CD4-positive, alpha-beta memory T cell (primary cell): ENCODE measurements around the gene HMGB3. TPM values are rescaled to one million over a fixed set of nuclear protein-coding genes. Genes with fewer than 3 reads are reported as not detected.
A peak's percentile ranks its signal among the peaks of the same experiment; 100 is the strongest.

Source experiments
- CTCF ChIA-PET: fragments of 350-600 bp; sonication (Branson Sonifier 250); formaldehyde crosslinking; loops from one replicate; lab custom pipeline; 2021; ENCODE audit warnings: inconsistent platforms; ENCODE audit not compliant: partially characterized antibody; lab: Charles Lee
- POLR2A ChIA-PET: fragments of 350-600 bp; sonication (Branson Sonifier 250); formaldehyde crosslinking; loops from one replicate; lab custom pipeline; 2021; ENCODE audit not compliant: partially characterized antibody; lab: Charles Lee
- DNase-seq, 5 donors: peaks; one replicate each; pipeline versions ENCODE4 v3.0.0 to v3.0.0-alpha.2; 2020 to 2022; ENCODE audit warnings: mixed read lengths in 1 of 5
- H3K27ac ChIP-seq: one replicate; pipeline ENCODE4 v1.7.0; 2013; ENCODE audit warnings: low read depth, low read length
- H3K27me3 ChIP-seq: 2 replicates; pipeline ENCODE4 v1.7.0; 2013; ENCODE audit warnings: mild to moderate bottlenecking, low read length, moderate library complexity; ENCODE audit not compliant: insufficient read depth
- H3K36me3 ChIP-seq: 2 replicates; pipeline ENCODE4 v1.7.0; 2013; ENCODE audit warnings: mild to moderate bottlenecking, low read length, moderate library complexity; ENCODE audit not compliant: insufficient read depth
- H3K4me1 ChIP-seq: 2 replicates; pipeline ENCODE4 v1.7.0; 2013; ENCODE audit warnings: mild to moderate bottlenecking, low read length, moderate library complexity; ENCODE audit not compliant: insufficient read depth
- H3K4me3 ChIP-seq, 2 donors: one replicate each; pipeline ENCODE4 v1.7.0; 2013; ENCODE audit warnings: low read length in 2 of 2, mild to moderate bottlenecking in 1 of 2
- H3K9me3 ChIP-seq, 2 donors: one replicate each; pipeline ENCODE4 v1.7.0; 2013; ENCODE audit warnings: low read length in 2 of 2, control low read depth in 1 of 2; ENCODE audit not compliant: control insufficient read depth in 1 of 2
- H3K27ac Mint-ChIP-seq, 7 donors: one replicate each; pipeline ENCODE4 v1.8.0; 2020 to 2021; ENCODE audit warnings: mixed read lengths in 7 of 7, mild to moderate bottlenecking in 6 of 7, inconsistent platforms in 3 of 7, moderate library complexity in 3 of 7
- H3K27me3 Mint-ChIP-seq, 2 donors: one replicate each; pipeline ENCODE4 v1.8.0; 2020 to 2021; ENCODE audit warnings: mixed read lengths in 2 of 2
- H3K36me3 Mint-ChIP-seq, 2 donors: one replicate each; pipeline ENCODE4 v1.8.0; 2020 to 2021; ENCODE audit warnings: mixed read lengths in 2 of 2, inconsistent platforms in 1 of 2, mild to moderate bottlenecking in 1 of 2
- H3K4me1 Mint-ChIP-seq, 4 donors: one replicate each; pipeline ENCODE4 v1.8.0; 2020 to 2021; ENCODE audit warnings: mixed read lengths in 4 of 4, mild to moderate bottlenecking in 1 of 4
- H3K4me3 Mint-ChIP-seq, 8 donors: one replicate each; pipeline ENCODE4 v1.8.0; 2020 to 2021; ENCODE audit warnings: mixed read lengths in 8 of 8, mild to moderate bottlenecking in 7 of 8, moderate library complexity in 6 of 8, inconsistent platforms in 3 of 8
- H3K9me3 Mint-ChIP-seq, 8 donors: one replicate each; pipeline ENCODE4 v1.8.0; 2020 to 2021; ENCODE audit warnings: mixed read lengths in 8 of 8, mild to moderate bottlenecking in 5 of 8, inconsistent platforms in 3 of 8, moderate library complexity in 1 of 8
- intact Hi-C: fragments of 100-400 bp; cut with micrococcal nuclease; formaldehyde crosslinking; loops from one replicate; pipeline ENCODE4 v1.15.1; 2023
- polyA plus RNA-seq, 2 donors: library from polyadenylated mRNA; unstranded; fragments of 300-500 nt; fragmentation: Illumina TruSeq; gene quantifications; one replicate each; pipeline ENCODE4 v1.2.3, GENCODE V29; 2021
- total RNA-seq, 2 experiments: library from RNA; stranded (reverse); gene quantifications; one replicate each; pipeline ENCODE4 v1.2.3, GENCODE V29; 2021

Gene HMGB3
- total RNA-seq (1 to 10 TPM; 1.7 to 1.9 TPM), polyA plus RNA-seq (1 to 10 TPM in 1 of 2 donors, under 1 TPM in 1; 0.67 to 1.3 TPM)

GRCh38 chrX:150982788-150983520 is at the start of gene HMGB3:
HMGB3 (plus strand) TSS chrX:150983335; CDS start chrX:150985600, 2,265 bp downstream.
- Histone ChIP-seq H3K4me1 (peaks cover 8% of the 10 kb centered on the region), H3K4me3 (peak within 1 kb of the TSS in 1 of 2 donors; percentile 50), H3K27me3 (no peaks in the 10 kb centered on the region), H3K9me3 (no peaks in the 10 kb centered on the region), H3K27ac (no peak within 1 kb of the TSS), H3K36me3 (no peaks in the 10 kb centered on the region)
- CTCF ChIA-PET = no interaction called here
- peaks cover 0 to 4% of the 10 kb centered on the region in 2 donors for H3K36me3 Mint-ChIP-seq
- peak within 1 kb of the TSS in 2 of 7 donors; percentile 39 to 63 for H3K27ac Mint-ChIP-seq
- intact Hi-C loops = loop anchor here (1.0 to 5.0 kb wide), 2 partner anchors 84 to 99 kb away; no protein-coding TSS in a partner anchor
- peaks cover 0 to 12% (median 2%) of the 10 kb centered on the region in 4 donors for H3K4me1 Mint-ChIP-seq
- H3K9me3 Mint-ChIP-seq = no peaks in the 10 kb centered on the region
- DNase-seq = peak; percentile 66 to 88 (median 73)
- H3K4me3 Mint-ChIP-seq = peak within 1 kb of the TSS; percentile 72 to 84 (median 76)
- POLR2A ChIA-PET = no interaction called here
- H3K27me3 Mint-ChIP-seq = no peaks in the 10 kb centered on the region

DNA sequence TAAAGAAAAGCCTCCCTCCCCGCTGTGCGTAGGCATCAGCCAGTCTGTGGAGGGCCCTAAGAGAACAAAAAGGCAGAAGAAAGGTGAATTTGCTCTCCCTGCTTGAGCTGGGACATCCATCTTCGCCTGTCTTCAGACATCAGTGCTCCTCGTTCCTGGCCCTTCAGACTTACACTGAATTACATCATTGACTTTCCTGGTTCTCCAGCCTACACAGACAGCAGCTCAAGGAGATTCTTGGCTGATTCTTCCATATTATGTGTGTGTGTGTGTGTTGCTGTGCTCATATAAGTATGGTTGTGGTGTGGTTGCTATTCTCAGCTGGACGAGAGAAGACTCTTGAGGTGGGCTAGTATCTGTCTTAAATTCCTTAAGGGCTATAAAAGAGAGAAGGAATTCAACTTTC is 49.2 kb upstream of the HMGB3 start:
- POLR2A ChIA-PET = no interaction called here
- CTCF ChIA-PET = no interaction called here

DNA sequence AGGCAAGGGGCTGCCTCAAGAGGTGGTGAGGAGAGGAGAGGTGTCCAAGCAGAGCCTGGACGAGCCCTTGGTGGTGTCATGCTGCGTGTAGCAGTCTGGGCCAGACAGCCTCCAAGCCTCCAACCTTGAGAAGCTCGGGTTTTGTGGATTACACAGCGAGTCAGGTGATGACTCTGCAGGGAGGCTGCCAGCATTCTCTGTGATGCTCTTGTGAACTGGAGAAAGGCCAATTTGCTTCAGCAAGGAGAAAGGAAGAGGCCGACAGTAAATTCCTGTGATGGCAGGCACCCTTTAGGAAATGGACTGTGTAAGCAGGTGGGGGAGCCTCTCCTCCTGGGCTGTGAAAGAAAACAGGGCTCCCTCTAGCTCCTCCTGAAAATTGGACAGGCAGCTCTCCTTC is 48.7 kb upstream of the HMGB3 start:
- POLR2A ChIA-PET = no interaction called here
- H3K27me3 Mint-ChIP-seq = peaks cover 0 to 5% of the 10 kb centered on the region in 2 donors

More for the DNA sequence above, 49.2 kb upstream of the HMGB3 start:
- Histone ChIP-seq H3K27ac (no peak overlapping the region), H3K4me1 (no peaks in the 10 kb centered on the region), H3K4me3 (no peak overlapping the region), H3K27me3 (no peaks in the 10 kb centered on the region), H3K36me3 (no peaks in the 10 kb centered on the region), H3K9me3 (no peaks in the 10 kb centered on the region)
- Mint-ChIP-seq H3K4me1 (no peaks in the 10 kb centered on the region), H3K9me3 (peaks cover 0 to 6% (median 0%) of the 10 kb centered on the region in 8 donors), H3K4me3 (no peak overlapping the region), H3K36me3 (no peaks in the 10 kb centered on the region), H3K27ac (no peak overlapping the region), H3K27me3 (peaks cover 0 to 5% of the 10 kb centered on the region in 2 donors)
- no peak for DNase-seq
- intact Hi-C loops = no loop called here

GRCh38 chrX:150935467-150935866 is 47.7 kb upstream of the HMGB3 start:
- Mint-ChIP-seq H3K4me3 (no peak overlapping the region), H3K27me3 (peaks cover 0 to 5% of the 10 kb centered on the region in 2 donors), H3K4me1 (no peaks in the 10 kb centered on the region), H3K36me3 (no peaks in the 10 kb centered on the region), H3K9me3 (peaks cover 0 to 6% (median 0%) of the 10 kb centered on the region in 8 donors), H3K27ac (no peak overlapping the region)
- Histone ChIP-seq H3K27me3 (no peaks in the 10 kb centered on the region), H3K27ac (no peak overlapping the region), H3K36me3 (no peaks in the 10 kb centered on the region), H3K9me3 (no peaks in the 10 kb centered on the region), H3K4me1 (no peaks in the 10 kb centered on the region), H3K4me3 (no peak overlapping the region)
- no peak for DNase-seq
- ChIA-PET POLR2A (no interaction called here), CTCF (no interaction called here)
- intact Hi-C loops = no loop called here

More for the DNA sequence above, 48.7 kb upstream of the HMGB3 start:
- H3K27me3 ChIP-seq = no peaks in the 10 kb centered on the region
- no peaks in the 10 kb centered on the region for H3K9me3 ChIP-seq
- no peak overlapping the region for H3K27ac Mint-ChIP-seq
- peaks cover 0 to 6% (median 0%) of the 10 kb centered on the region in 8 donors for H3K9me3 Mint-ChIP-seq
- H3K36me3 Mint-ChIP-seq = no peaks in the 10 kb centered on the region
- no peak overlapping the region for H3K4me3 Mint-ChIP-seq
- no peaks in the 10 kb centered on the region for H3K4me1 Mint-ChIP-seq
- H3K27ac ChIP-seq = no peak overlapping the region
- no peak overlapping the region for H3K4me3 ChIP-seq
- no peaks in the 10 kb centered on the region for H3K4me1 ChIP-seq
- CTCF ChIA-PET = no interaction called here
- no peaks in the 10 kb centered on the region for H3K36me3 ChIP-seq
- DNase-seq = no peak
- intact Hi-C loops = no loop called here

DNA sequence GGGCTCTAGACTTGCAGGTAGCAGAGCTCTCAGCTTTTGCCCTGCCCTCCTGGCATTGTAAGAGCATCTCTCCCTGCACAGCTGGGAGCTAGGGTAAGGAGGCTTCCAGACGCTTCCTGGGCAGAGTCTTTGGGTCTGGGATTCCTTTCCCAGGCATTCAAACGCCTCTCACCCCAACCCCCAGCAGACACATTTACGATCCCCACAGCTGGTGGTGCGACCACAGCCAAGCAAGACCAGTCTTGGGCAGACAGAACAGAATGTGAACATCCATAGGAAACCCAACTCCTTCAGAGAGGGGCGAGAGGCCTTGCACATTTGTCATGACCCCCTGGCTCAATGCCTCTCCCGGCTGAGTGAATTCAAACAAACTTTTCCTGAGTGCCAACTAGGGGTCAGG is 46.6 kb upstream of the HMGB3 start:
- CTCF ChIA-PET = no interaction called here

DNA sequence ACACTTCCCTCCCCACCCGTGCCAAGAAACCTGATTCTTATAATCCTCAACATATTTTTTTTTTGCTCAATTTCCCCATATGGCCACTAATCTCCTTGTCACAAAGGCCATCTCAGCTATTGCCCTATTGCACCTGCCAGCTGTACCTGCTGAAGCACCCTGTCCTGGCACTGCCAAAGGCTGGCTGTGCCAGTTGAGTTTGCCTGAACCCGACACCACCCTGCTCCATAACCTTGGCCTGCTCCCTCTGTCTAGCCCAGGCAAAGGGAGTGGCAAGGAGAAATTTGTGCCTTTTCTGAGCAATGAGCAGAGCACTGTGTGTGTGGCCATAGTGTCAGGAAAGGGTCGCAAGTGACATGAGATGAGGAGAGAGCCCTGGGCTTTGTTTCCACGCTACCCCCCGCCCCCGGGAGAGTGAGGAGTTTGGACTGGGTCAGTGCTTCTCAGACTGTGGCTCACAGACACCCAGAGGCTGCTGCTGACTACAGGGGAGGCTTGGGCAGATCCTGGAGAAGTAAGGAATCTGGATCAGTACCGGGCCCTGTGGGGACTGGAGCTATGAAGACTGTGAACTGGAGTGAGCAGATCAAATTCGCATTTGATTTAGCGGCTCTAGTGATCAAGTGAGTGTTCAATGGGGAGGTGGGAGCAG is 42.2 kb upstream of the HMGB3 start:
- H3K9me3 Mint-ChIP-seq = peaks cover 0 to 6% (median 0%) of the 10 kb centered on the region in 8 donors

More for the DNA sequence above, 46.6 kb upstream of the HMGB3 start:
- peaks cover 0 to 5% of the 10 kb centered on the region in 2 donors for H3K27me3 Mint-ChIP-seq
- POLR2A ChIA-PET = no interaction called here
- Histone ChIP-seq H3K27ac (no peak overlapping the region), H3K4me3 (no peak overlapping the region), H3K27me3 (no peaks in the 10 kb centered on the region), H3K36me3 (no peaks in the 10 kb centered on the region), H3K9me3 (no peaks in the 10 kb centered on the region), H3K4me1 (no peaks in the 10 kb centered on the region)
- intact Hi-C loops = no loop called here
- no peak overlapping the region for H3K27ac Mint-ChIP-seq
- H3K4me3 Mint-ChIP-seq = no peak overlapping the region
- no peak for DNase-seq
- peaks cover 0 to 6% (median 0%) of the 10 kb centered on the region in 8 donors for H3K9me3 Mint-ChIP-seq
- H3K36me3 Mint-ChIP-seq = no peaks in the 10 kb centered on the region
- H3K4me1 Mint-ChIP-seq = no peaks in the 10 kb centered on the region

GRCh38 chrX:150941580-150941979 is 41.6 kb upstream of the HMGB3 start:
- no peak for DNase-seq
- Mint-ChIP-seq H3K4me3 (no peak overlapping the region), H3K36me3 (no peaks in the 10 kb centered on the region), H3K27me3 (peaks cover 0 to 1% of the 10 kb centered on the region in 2 donors), H3K4me1 (no peaks in the 10 kb centered on the region), H3K27ac (no peak overlapping the region), H3K9me3 (peaks cover 0 to 6% (median 0%) of the 10 kb centered on the region in 8 donors)
- intact Hi-C loops = no loop called here
- POLR2A ChIA-PET = no interaction called here
- Histone ChIP-seq H3K9me3 (no peaks in the 10 kb centered on the region), H3K36me3 (no peaks in the 10 kb centered on the region), H3K27ac (no peak overlapping the region), H3K4me1 (no peaks in the 10 kb centered on the region), H3K27me3 (no peaks in the 10 kb centered on the region), H3K4me3 (no peak overlapping the region)
- CTCF ChIA-PET = no interaction called here

More for the DNA sequence above, 42.2 kb upstream of the HMGB3 start:
- no peaks in the 10 kb centered on the region for H3K4me1 ChIP-seq
- Mint-ChIP-seq H3K4me1 (no peaks in the 10 kb centered on the region), H3K27me3 (peaks cover 0 to 1% of the 10 kb centered on the region in 2 donors), H3K27ac (peak overlapping the region in 1 of 7 donors; percentile 78), H3K36me3 (no peaks in the 10 kb centered on the region), H3K4me3 (no peak overlapping the region)
- DNase-seq = no peak
- intact Hi-C loops = no loop called here
- H3K4me3 ChIP-seq = no peak overlapping the region
- ChIA-PET CTCF (no interaction called here), POLR2A (no interaction called here)
- H3K36me3 ChIP-seq = no peaks in the 10 kb centered on the region
- no peaks in the 10 kb centered on the region for H3K27me3 ChIP-seq
- H3K27ac ChIP-seq = no peak overlapping the region
- no peaks in the 10 kb centered on the region for H3K9me3 ChIP-seq
